IMR-90 (cell line): ENCODE measurements around the gene NXPE1. TPM values are rescaled to one million over a fixed set of nuclear protein-coding genes. Genes with fewer than 3 reads are reported as not detected.

Experiments used
- ATAC-seq: fragments of 200-7000 bp; cut with Tn5 transposase; 2 replicates; pipeline ENCODE4 v1.9.1; 2020; ENCODE audit warnings: low read depth, mild to moderate bottlenecking, moderate library complexity
- BruUV-seq: library from RNA; stranded (reverse); fragments of 400-500 nt; replicated peaks from 2 replicates; lab custom pipeline; 2021; lab: Mats Ljungman, UMichigan
- CTCF ChIA-PET: fragments of 300-600 bp; formaldehyde crosslinking; extraction: SDS; loops from one replicate; lab custom pipeline; 2021; ENCODE audit warnings: antibody characterized with exemption; lab: Yijun Ruan, JAX
- POLR2A ChIA-PET: fragments of 300-600 bp; sonication (Branson Sonifier 250); formaldehyde crosslinking; loops from one replicate; lab custom pipeline; 2022; ENCODE audit warnings: antibody characterized with exemption; ENCODE audit not compliant: unreplicated experiment; lab: Charles Lee
- DNase-seq: peaks from one replicate; pipeline ENCODE4 v3.0.0; 2013
- H2AFZ ChIP-seq: replicated peaks from 2 replicates; pipeline ENCODE3; 2013; ENCODE audit warnings: low read length, mild to moderate bottlenecking; ENCODE audit not compliant: poor library complexity
- H2AK5ac ChIP-seq: 2 replicates; pipeline ENCODE4 v1.6.1; 2013; ENCODE audit warnings: low read depth, low read length, inconsistent platforms
- H2AK9ac ChIP-seq: replicated peaks from 2 replicates; pipeline ENCODE3; 2013; ENCODE audit warnings: mild to moderate bottlenecking, low read depth, low read length, moderate library complexity; ENCODE audit not compliant: poor library complexity
- H2BK120ac ChIP-seq: 2 replicates; pipeline ENCODE4 v1.6.1; 2013; ENCODE audit warnings: low read depth, low read length, inconsistent platforms
- H2BK15ac ChIP-seq: 3 replicates; pipeline ENCODE4 v1.6.1; 2013; ENCODE audit warnings: low read depth, low read length, inconsistent platforms
- H2BK20ac ChIP-seq: 2 replicates; pipeline ENCODE4 v1.6.1; 2013; ENCODE audit warnings: low read depth, mild to moderate bottlenecking, inconsistent platforms, low read length, moderate library complexity
- H2BK5ac ChIP-seq: 2 replicates; pipeline ENCODE4 v1.6.1; 2013; ENCODE audit warnings: mild to moderate bottlenecking, low read depth, low read length, inconsistent platforms; ENCODE audit not compliant: poor library complexity, severe bottlenecking
- H3K14ac ChIP-seq: replicated peaks from 2 replicates; pipeline ENCODE4 v1.6.1; 2013; ENCODE audit warnings: low read depth, low read length, inconsistent platforms
- H3K18ac ChIP-seq: 2 replicates; pipeline ENCODE4 v1.6.1; 2013; ENCODE audit warnings: low read depth, low read length, control low read depth
- H3K23ac ChIP-seq: 2 replicates; pipeline ENCODE4 v1.6.1; 2013; ENCODE audit warnings: low read depth, low read length, inconsistent platforms
- H3K27ac ChIP-seq: 2 replicates; pipeline ENCODE4 v1.5.1; 2013; ENCODE audit warnings: mild to moderate bottlenecking, control low read depth, low read length; ENCODE audit not compliant: insufficient read depth
- H3K27me3 ChIP-seq: 2 replicates; pipeline ENCODE4 v1.6.1; 2013; ENCODE audit warnings: low read length; ENCODE audit not compliant: control insufficient read depth, insufficient read depth
- H3K36me3 ChIP-seq: 2 replicates; pipeline ENCODE4 v1.6.1; 2013; ENCODE audit warnings: low read length, mixed read lengths; ENCODE audit not compliant: control insufficient read depth, insufficient read depth
- H3K4ac ChIP-seq: 2 replicates; pipeline ENCODE4 v1.6.1; 2013; ENCODE audit warnings: low read depth, low read length, inconsistent platforms
- H3K4me1 ChIP-seq: 2 replicates; pipeline ENCODE4 v1.6.1; 2013; ENCODE audit warnings: low read length, mixed read lengths; ENCODE audit not compliant: control insufficient read depth, insufficient read depth
- H3K4me2 ChIP-seq: 2 replicates; pipeline ENCODE4 v1.6.1; 2013; ENCODE audit warnings: low read depth, mild to moderate bottlenecking, control low read depth, low read length, moderate library complexity
- H3K4me3 ChIP-seq: 2 replicates; pipeline ENCODE4 v1.5.1; 2013; ENCODE audit warnings: low read depth, mild to moderate bottlenecking, control low read depth, low read length, moderate library complexity; ENCODE audit not compliant: insufficient read depth
- H3K56ac ChIP-seq: 2 replicates; pipeline ENCODE4 v1.6.1; 2013; ENCODE audit warnings: low read length, inconsistent platforms; ENCODE audit not compliant: insufficient read depth; ENCODE audit errors: extremely low read depth
- H3K79me1 ChIP-seq, 2 experiments: 2 replicates each; pipeline ENCODE4 v1.6.1; 2013; ENCODE audit warnings: low read length in 2 of 2, inconsistent platforms in 1 of 2, low read depth in 1 of 2
- H3K9ac ChIP-seq: 2 replicates; pipeline ENCODE4 v1.6.1; 2013; ENCODE audit warnings: low read depth, low read length, control low read depth
- H3K9me1 ChIP-seq: 2 replicates; pipeline ENCODE4 v1.6.1; 2013; ENCODE audit warnings: low read length, inconsistent platforms; ENCODE audit not compliant: insufficient read depth
- H3K9me3 ChIP-seq: 2 replicates; pipeline ENCODE4 v1.6.1; 2013; ENCODE audit warnings: low read length; ENCODE audit not compliant: control insufficient read depth, insufficient read depth
- H4K20me1 ChIP-seq: 2 replicates; pipeline ENCODE4 v1.6.1; 2013; ENCODE audit warnings: low read length, inconsistent platforms; ENCODE audit not compliant: insufficient read depth
- H4K5ac ChIP-seq: 2 replicates; pipeline ENCODE4 v1.6.1; 2013; ENCODE audit warnings: mild to moderate bottlenecking, low read depth, low read length, control low read depth
- H4K8ac ChIP-seq, 2 experiments: 2 replicates each; pipeline ENCODE4 v1.6.1; 2013; ENCODE audit warnings: low read depth in 2 of 2, low read length in 2 of 2, control low read depth in 1 of 2, inconsistent platforms in 1 of 2
- H4K91ac ChIP-seq: 2 replicates; pipeline ENCODE4 v1.6.1; 2013; ENCODE audit warnings: low read depth, low read length, inconsistent platforms; ENCODE audit not compliant: insufficient read depth
- BHLHE40 ChIP-seq: fragments of 150-350 bp; IDR thresholded peaks from 2 replicates; pipeline ENCODE4 v1.6.1; 2016; ENCODE audit warnings: mild to moderate bottlenecking, low read depth, low read length
- CEBPB ChIP-seq: IDR thresholded peaks from 2 replicates; pipeline ENCODE4 v1.6.1; 2012; ENCODE audit warnings: low read depth, low read length, improper control_type of control experiment
- CHD1 ChIP-seq: IDR thresholded peaks from 2 replicates; pipeline ENCODE4 v1.6.1; 2012; ENCODE audit warnings: low read depth, low read length, improper control_type of control experiment
- CTCF ChIP-seq: conservative IDR thresholded peaks from 2 replicates; pipeline ENCODE4 v1.5.1; 2012; ENCODE audit warnings: mild to moderate bottlenecking, low read depth, low read length, improper control_type of control experiment
- ELK1 ChIP-seq: fragments of 150-350 bp; IDR thresholded peaks from 2 replicates; pipeline ENCODE4 v1.6.1; 2016; ENCODE audit warnings: low read depth, mild to moderate bottlenecking, low read length, moderate library complexity, borderline replicate concordance
- FOS ChIP-seq: fragments of 150-350 bp; IDR thresholded peaks from 2 replicates; pipeline ENCODE4 v1.6.1; 2016; ENCODE audit warnings: low read depth, low read length
- MAFK ChIP-seq: IDR thresholded peaks from 2 replicates; pipeline ENCODE4 v1.6.1; 2012; ENCODE audit warnings: low read depth, low read length, improper control_type of control experiment
- MAZ ChIP-seq: IDR thresholded peaks from 2 replicates; pipeline ENCODE4 v1.6.1; 2012; ENCODE audit warnings: low read depth, mild to moderate bottlenecking, low read length, improper control_type of control experiment, moderate library complexity, borderline replicate concordance
- MXI1 ChIP-seq: IDR thresholded peaks from 2 replicates; pipeline ENCODE4 v1.6.1; 2012; ENCODE audit warnings: low read depth, mild to moderate bottlenecking, low read length, moderate library complexity, borderline replicate concordance
- NFE2L2 ChIP-seq: fragments of 150-350 bp; IDR thresholded peaks from 2 replicates; pipeline ENCODE4 v1.6.1; 2016; ENCODE audit warnings: low read depth, mild to moderate bottlenecking, low read length
- POLR2A ChIP-seq: IDR thresholded peaks from 2 replicates; pipeline ENCODE4 v1.6.1; 2012; ENCODE audit warnings: mild to moderate bottlenecking, low read depth, low read length
- RAD21 ChIP-seq: IDR thresholded peaks from 2 replicates; pipeline ENCODE4 v1.6.1; 2012; ENCODE audit warnings: low read length, improper control_type of control experiment
- RCOR1 ChIP-seq: IDR thresholded peaks from 2 replicates; pipeline ENCODE4 v1.6.1; 2012; ENCODE audit warnings: mild to moderate bottlenecking, low read length, improper control_type of control experiment; ENCODE audit not compliant: insufficient replicate concordance
- RFX5 ChIP-seq: IDR thresholded peaks from 2 replicates; pipeline ENCODE4 v1.8.0; 2012; ENCODE audit warnings: low read depth, mild to moderate bottlenecking, low read length, moderate library complexity
- SMC3 ChIP-seq: fragments of 150-350 bp; IDR thresholded peaks from 2 replicates; pipeline ENCODE4 v1.6.1; 2016; ENCODE audit warnings: low read depth, mild to moderate bottlenecking, antibody characterized with exemption, low read length, moderate library complexity
- USF2 ChIP-seq: fragments of 150-350 bp; IDR thresholded peaks from 2 replicates; pipeline ENCODE4 v1.6.1; 2017; ENCODE audit warnings: mild to moderate bottlenecking, antibody characterized with exemption, low read length, low read depth
- WGBS, 2 experiments: methylation state at CpG; one replicate each; pipeline versions ENCODE4 v1.1.5 to v1.1.7; 2013; ENCODE audit warnings: missing lambda C conversion rate in 2 of 2; ENCODE audit not compliant: insufficient read length in 1 of 2; ENCODE audit errors: extremely low coverage in 2 of 2; 5-methylcytosine and 5-hydroxymethylcytosine counted together
- dilution Hi-C: fragments of 300-500 bp; cut with HindIII; formaldehyde crosslinking; loops from one replicate; pipeline ENCODE4 v1.14.3; 2018; ENCODE audit warnings: low sequenced_read_pairs; ENCODE audit not compliant: unreplicated experiment
- in situ Hi-C: fragments of 300-500 bp; cut with MboI; formaldehyde crosslinking; loops from 3 replicates; pipeline ENCODE4 v1.14.3; 2019; ENCODE audit warnings: low sequenced_read_pairs, inconsistent platforms, mixed read lengths
- intact Hi-C: fragments of 100-400 bp; cut with micrococcal nuclease; formaldehyde crosslinking; loops from 2 replicates; pipeline ENCODE4 v1.10.0; 2022
- polyA plus RNA-seq, 3 experiments: library from polyadenylated mRNA; depleted of rRNA; stranded (reverse); fragments of >200 nt; gene quantifications; 2 replicates each; pipeline ENCODE4 v1.2.3, GENCODE V29; 2012; ENCODE audit warnings: low replicate concordance in 1 of 3
- total RNA-seq: library from RNA; depleted of rRNA; stranded (reverse); fragments of >200 nt; gene quantifications from 2 replicates; pipeline ENCODE4 v1.2.3, GENCODE V29; 2012

Gene NXPE1
- total and polyA plus RNA-seq, 2 of the 4 experiments (the other 2 are of a cell fraction) = not detected

- intact Hi-C loops = no loop called here
Observed at GRCh38 chr11:114551060-114551459, 8.6 kb downstream of the NXPE1 start.

More at GRCh38 chr11:114551060-114551459, 8.6 kb downstream of the NXPE1 start:
- Histone ChIP-seq H3K14ac (no peak overlapping the region), H3K56ac (no peak overlapping the region), H4K5ac (no peak overlapping the region), H3K4me2 (no peak overlapping the region), H4K20me1 (no peaks in the 10 kb centered on the region), H3K18ac (no peak overlapping the region), H3K4ac (no peak overlapping the region), H2BK120ac (no peak overlapping the region), H3K36me3 (no peaks in the 10 kb centered on the region), H4K8ac (no peak overlapping the region), H3K9me3 (no peaks in the 10 kb centered on the region), H2BK5ac (no peak overlapping the region), H3K27me3 (no peaks in the 10 kb centered on the region), H3K9ac (no peak overlapping the region), H3K9me1 (no peaks in the 10 kb centered on the region), H3K4me3 (no peak overlapping the region), H2AK5ac (no peak overlapping the region), H3K4me1 (no peaks in the 10 kb centered on the region), H2BK20ac (no peak overlapping the region), H4K91ac (no peak overlapping the region), H2AFZ (no peak overlapping the region), H2BK15ac (no peak overlapping the region), H3K23ac (no peak overlapping the region), H3K27ac (no peak overlapping the region), H3K79me1 (no peaks in the 10 kb centered on the region), H2AK9ac (no peak overlapping the region)
- ATAC-seq = no peak
- BruUV-seq = no TSS peak
- TF ChIP-seq SMC3 (no peak), ELK1 (no peak), BHLHE40 (no peak), RFX5 (no peak), MAZ (no peak), CHD1 (no peak), FOS (no peak), MXI1 (no peak), USF2 (no peak), CEBPB (no peak), CTCF (no peak), MAFK (no peak), RCOR1 (no peak), POLR2A (no peak), RAD21 (no peak), NFE2L2 (no peak)
- no peak for DNase-seq
- dilution Hi-C loops (no loop called here), in situ Hi-C loops (no loop called here)
- WGBS, 2 experiments = no CpG with 5 or more reads among the region's 4 CpGs
- POLR2A ChIA-PET = no interaction called here
- CTCF ChIA-PET = no interaction called here
